Kidney epithelial cell (primary cell): Measurements from ENCODE around the gene YOD1. TPM values are rescaled to one million over a fixed set of nuclear protein-coding genes. Genes with fewer than 3 reads are reported as not detected.

Experiments
- DNase-seq: peaks from one replicate; pipeline ENCODE4 v3.0.0-alpha.2; 2010; ENCODE audit warnings: low read depth
- H3K27me3 ChIP-seq: 2 replicates; pipeline ENCODE4 v1.6.0; 2011; ENCODE audit warnings: low read length; ENCODE audit not compliant: control insufficient read depth, insufficient read depth
- H3K36me3 ChIP-seq: 2 replicates; pipeline ENCODE4 v1.5.1; 2011; ENCODE audit warnings: low read length; ENCODE audit not compliant: control insufficient read depth, insufficient read depth
- H3K4me3 ChIP-seq: 2 replicates; pipeline ENCODE4 v1.5.1; 2011; ENCODE audit warnings: low read depth, mild to moderate bottlenecking, control low read depth, low read length
- CTCF ChIP-seq: IDR thresholded peaks from 2 replicates; pipeline ENCODE4 v1.5.1; 2011; ENCODE audit warnings: mild to moderate bottlenecking, moderate library complexity, low read length, control low read depth, inconsistent platforms; ENCODE audit not compliant: insufficient read depth, poor library complexity, severe bottlenecking
- total RNA-seq: library from RNA; depleted of rRNA; stranded (reverse); fragments of >200 nt; gene quantifications from 2 replicates; pipeline ENCODE4 v1.2.3, GENCODE V29; 2015

Gene YOD1
- total RNA-seq, 1 donor from 2014 or later: 7.9 TPM

DNA sequence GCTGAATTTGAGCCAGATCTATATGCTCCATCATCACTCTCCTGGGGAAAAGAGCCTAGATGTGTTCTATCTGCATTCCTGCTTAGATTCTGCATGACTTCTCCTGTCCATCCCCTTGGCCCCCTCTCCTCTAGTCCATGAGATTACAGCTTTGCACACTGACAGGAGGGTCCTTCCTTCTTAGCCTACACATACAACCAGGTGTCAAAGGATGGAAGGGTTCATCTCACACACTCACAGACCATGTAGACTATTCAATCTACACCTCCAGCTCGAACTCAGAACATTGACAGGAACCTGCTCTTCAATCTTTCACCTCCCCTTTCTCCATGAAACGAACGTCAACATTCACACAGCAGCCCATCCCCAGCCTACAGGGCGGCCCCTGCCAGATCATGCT lies 32.3 kb downstream of the YOD1 start:
- H3K27me3 ChIP-seq: no peaks in the 10 kb centered on the region
- H3K4me3 ChIP-seq: no peak overlapping the region
- no peak for TF ChIP-seq CTCF
- no peak for DNase-seq
- no peaks in the 10 kb centered on the region for H3K36me3 ChIP-seq

- DNase-seq: no peak
- TF ChIP-seq CTCF: no peak
- H3K36me3 ChIP-seq: no peaks in the 10 kb centered on the region
- no peak overlapping the region for H3K4me3 ChIP-seq
- H3K27me3 ChIP-seq: no peaks in the 10 kb centered on the region
These were observed 33.1 kb downstream of the YOD1 start for GRCh38 chr1:207017615-207018559.

- no peak for DNase-seq
- H3K4me3 ChIP-seq: no peak overlapping the region
These were observed 35.2 kb downstream of the YOD1 start for GRCh38 chr1:207015791-207016190.

GRCh38 chr1:207014728-207015127 lies 36.3 kb downstream of the YOD1 start:
- Histone ChIP-seq H3K36me3 (no peaks in the 10 kb centered on the region), H3K4me3 (no peak overlapping the region), H3K27me3 (no peaks in the 10 kb centered on the region)
- no peak for DNase-seq
- no peak for TF ChIP-seq CTCF

More at GRCh38 chr1:207015791-207016190, 35.2 kb downstream of the YOD1 start:
- Histone ChIP-seq H3K27me3 (no peaks in the 10 kb centered on the region), H3K36me3 (no peaks in the 10 kb centered on the region)
- no peak for TF ChIP-seq CTCF

- Histone ChIP-seq H3K36me3 (no peaks in the 10 kb centered on the region), H3K4me3 (no peak overlapping the region), H3K27me3 (no peaks in the 10 kb centered on the region)
- no peak for DNase-seq
- no peak for TF ChIP-seq CTCF
These were observed 37.5 kb downstream of the YOD1 start for GRCh38 chr1:207013321-207014085.
